D341Med (cell line): Measurements from ENCODE around the gene NSMCE1.

ENCODE experiments used
- DNase-seq: peaks from one replicate; pipeline ENCODE4 v3.0.0; 2012; ENCODE audit warnings: low spot score

Gene NSMCE1

GRCh38 chr16:27230562-27231001 is 38.0 kb downstream of the NSMCE1 start:
- DNase-seq, result no peak

GRCh38 chr16:27229891-27230470 is 38.6 kb downstream of the NSMCE1 start:
- no peak for DNase-seq

- DNase-seq, result no peak
Measured at GRCh38 chr16:27228621-27229501, 39.7 kb downstream of the NSMCE1 start.

GRCh38 chr16:27228045-27228444 is 40.5 kb downstream of the NSMCE1 start:
- DNase-seq, result no peak

- no peak for DNase-seq
Measured at GRCh38 chr16:27226976-27227705, 41.4 kb downstream of the NSMCE1 start.

- no peak for DNase-seq
Measured at GRCh38 chr16:27226476-27226875, 42.1 kb downstream of the NSMCE1 start.

GRCh38 chr16:27225536-27226360 is 42.8 kb downstream of the NSMCE1 start:
- peak; percentile 58 for DNase-seq

- DNase-seq, result no peak
Measured at GRCh38 chr16:27224741-27225300, 43.8 kb downstream of the NSMCE1 start.

- no peak for DNase-seq
Measured at GRCh38 chr16:27224271-27224737, 44.3 kb downstream of the NSMCE1 start.

GRCh38 chr16:27223701-27224100 is 44.9 kb downstream of the NSMCE1 start:
- DNase-seq, result no peak

GRCh38 chr16:27223226-27223610 is 45.4 kb downstream of the NSMCE1 start:
- DNase-seq, result no peak

- DNase-seq, result no peak
Measured at GRCh38 chr16:27222249-27223225, 46.0 kb downstream of the NSMCE1 start.

GRCh38 chr16:27221576-27222248 is 46.9 kb downstream of the NSMCE1 start:
- DNase-seq, result no peak

- DNase-seq, result no peak
Measured at GRCh38 chr16:27220991-27221390, 47.6 kb downstream of the NSMCE1 start.

- DNase-seq, result no peak
Measured at GRCh38 chr16:27220527-27220926, 48.0 kb downstream of the NSMCE1 start.

GRCh38 chr16:27220120-27220519 is 48.5 kb downstream of the NSMCE1 start:
- no peak for DNase-seq

- DNase-seq, result no peak
Measured at GRCh38 chr16:27219161-27219560, 49.4 kb downstream of the NSMCE1 start.

- DNase-seq, result no peak
Measured at GRCh38 chr16:27218756-27219155, 49.8 kb downstream of the NSMCE1 start.

GRCh38 chr16:27217256-27217655 is 51.3 kb downstream of the NSMCE1 start:
- no peak for DNase-seq
